AG09319 (cell line): ENCODE measurements around the gene TRPC4AP.

Source experiments
- DNase-seq: peaks from one replicate; pipeline ENCODE4 v3.0.0-alpha.2; 2010; ENCODE audit warnings: low read depth; ENCODE audit errors: extremely low read depth
- CTCF ChIP-seq: IDR thresholded peaks from 2 replicates; pipeline ENCODE4 v1.5.1; 2011; ENCODE audit warnings: low read depth, mild to moderate bottlenecking, inconsistent platforms, low read length, moderate library complexity

TRPC4AP gene

DNA sequence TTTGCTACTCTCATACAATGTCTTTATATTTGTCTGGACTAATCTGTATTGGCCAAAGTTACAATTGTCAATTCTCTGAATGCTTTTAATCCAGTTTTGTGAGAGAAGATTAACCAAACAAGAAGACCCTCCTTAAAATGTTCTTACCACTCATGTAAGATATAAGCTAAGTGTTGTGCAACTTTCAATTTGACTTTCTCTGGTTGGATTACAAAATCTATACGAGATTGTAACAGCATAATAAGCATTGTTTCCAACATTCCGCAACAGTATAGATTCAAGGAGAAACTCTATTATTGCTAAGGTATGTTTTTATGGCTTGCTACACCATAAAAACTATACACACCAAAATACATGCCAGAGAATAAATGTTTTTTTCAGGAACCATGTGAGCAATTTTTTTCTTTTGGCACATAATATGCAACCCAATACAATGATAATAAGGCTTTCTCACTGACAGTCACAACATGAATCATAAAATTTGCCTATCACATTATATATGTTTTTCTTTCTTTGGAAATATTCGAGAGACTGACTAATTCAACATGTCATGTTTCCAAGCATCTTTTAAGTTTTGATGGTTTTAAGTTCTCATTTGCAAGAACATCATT lies 12.2 kb upstream of the TRPC4AP start:
- no peak for DNase-seq
- TF ChIP-seq CTCF, result no peak

DNA sequence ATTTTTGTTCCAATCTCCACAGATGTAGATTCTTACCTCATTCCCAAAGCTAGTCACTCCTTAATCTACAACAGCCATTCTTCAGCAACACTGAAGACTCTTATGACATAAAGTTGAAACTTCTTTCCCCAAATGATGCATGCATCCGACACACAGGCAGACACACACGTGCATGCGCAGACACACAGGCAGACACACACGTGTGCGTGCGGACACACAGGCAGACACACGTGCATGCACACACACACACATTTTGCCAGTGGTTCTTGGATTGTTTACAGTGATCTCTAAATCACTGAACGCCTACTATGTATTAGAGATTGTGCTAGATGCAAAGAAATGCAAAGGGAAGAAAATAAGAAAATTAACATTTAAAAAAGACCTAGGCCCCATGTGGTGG lies 9.0 kb upstream of the TRPC4AP start:
- no peak for DNase-seq
- no peak for TF ChIP-seq CTCF

- TF ChIP-seq CTCF, result no peak
- no peak for DNase-seq
Observed at GRCh38 chr20:35093267-35093884, 769 bp upstream of the TRPC4AP start.

DNA sequence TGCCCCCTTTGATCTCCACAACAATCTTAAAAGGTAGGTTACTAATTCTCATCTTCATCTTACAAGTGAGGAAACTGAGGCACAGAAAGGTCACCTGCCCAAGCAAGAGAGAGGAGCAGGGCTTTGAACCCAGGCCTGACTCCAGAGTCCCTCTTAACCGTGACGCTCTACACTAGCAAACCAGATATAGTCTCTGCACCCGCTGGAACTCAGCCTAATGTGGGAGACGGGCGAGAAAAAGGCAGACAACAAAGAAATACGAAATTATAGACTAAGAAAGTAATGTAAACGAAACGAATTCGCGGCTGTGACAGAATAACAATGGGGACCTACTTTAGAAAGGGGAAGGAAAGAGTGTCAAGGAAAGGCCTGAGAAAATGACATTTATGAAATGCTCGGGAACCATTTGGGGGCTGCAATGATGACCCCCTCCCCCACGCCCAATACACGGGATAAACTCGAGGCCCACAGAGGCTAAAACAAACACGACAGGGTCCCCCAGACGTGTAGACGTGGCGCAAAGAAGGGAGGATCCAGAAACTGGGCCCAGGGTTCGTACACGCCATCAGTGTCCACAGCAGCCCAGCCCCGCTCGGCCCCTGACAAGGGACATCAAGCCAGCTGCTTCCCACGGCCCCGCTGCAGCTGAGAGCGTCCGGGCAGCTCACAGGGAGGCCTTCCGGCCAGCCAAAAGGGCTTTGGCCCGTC lies 637 bp downstream of the TRPC4AP start:
- TF ChIP-seq CTCF, result no peak
- no peak for DNase-seq

DNA sequence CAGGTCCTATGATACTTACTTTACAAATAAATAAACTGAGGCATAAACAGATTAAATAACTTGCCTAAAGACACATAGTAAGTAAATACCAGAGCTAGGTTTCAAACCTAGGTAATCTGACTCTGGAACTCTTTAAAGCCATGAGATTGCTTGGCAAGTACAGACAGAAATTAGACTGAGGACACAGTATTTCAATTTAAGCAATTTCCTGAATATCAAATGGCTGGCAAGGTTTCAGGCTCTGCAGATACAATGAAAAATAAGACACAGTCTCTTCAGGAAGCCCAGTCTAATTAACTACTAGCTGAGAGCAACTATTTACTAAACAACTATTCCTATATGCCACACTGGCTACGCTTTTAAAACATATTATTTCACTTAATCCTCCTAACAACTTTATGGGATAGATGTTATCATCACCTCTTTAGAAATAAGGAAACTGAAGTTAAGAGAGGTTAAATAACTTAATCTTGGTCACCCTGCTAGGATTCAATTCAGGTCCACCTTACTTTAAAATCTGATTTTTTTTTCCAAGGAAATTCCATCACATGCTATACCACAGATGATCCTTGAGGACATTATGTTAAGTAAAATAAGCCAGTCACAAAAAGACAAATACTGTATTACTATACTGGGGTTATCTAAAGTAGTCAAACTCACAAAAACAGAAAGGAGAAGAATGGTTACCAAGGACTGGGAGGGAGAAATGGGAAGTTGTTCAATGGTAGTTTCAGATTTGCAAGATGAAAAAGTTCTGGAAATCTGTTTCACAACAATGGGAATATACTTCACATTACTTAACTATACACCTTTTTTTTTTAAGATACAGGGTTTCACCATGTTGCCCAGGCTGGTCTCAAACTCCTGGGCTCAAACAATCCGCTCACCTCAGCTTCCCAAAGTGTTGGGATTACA lies 4.1 kb downstream of the TRPC4AP start:
- DNase-seq, result no peak

GRCh38 chr20:35087791-35088190 lies 4.8 kb downstream of the TRPC4AP start:
- no peak for DNase-seq
- TF ChIP-seq CTCF, result no peak

More for the DNA sequence above, 4.1 kb downstream of the TRPC4AP start:
- no peak for TF ChIP-seq CTCF
